ENCODE data around the gene MAPK14. TPM values are rescaled to one million over a fixed set of nuclear protein-coding genes. Genes with fewer than 3 reads are reported as not detected.
"Not testable (repeated sequence)": the region's sequence is repeated elsewhere in the genome, so short reads cannot be mapped to it uniquely, and the experiment has no call there.

Gene MAPK14
- total RNA-seq, 3 donors from 2014 or later (not counting 1 experiment from before 2014, with no cell fraction given), result 68.0 to 106 (median 84.5) TPM

DNA sequence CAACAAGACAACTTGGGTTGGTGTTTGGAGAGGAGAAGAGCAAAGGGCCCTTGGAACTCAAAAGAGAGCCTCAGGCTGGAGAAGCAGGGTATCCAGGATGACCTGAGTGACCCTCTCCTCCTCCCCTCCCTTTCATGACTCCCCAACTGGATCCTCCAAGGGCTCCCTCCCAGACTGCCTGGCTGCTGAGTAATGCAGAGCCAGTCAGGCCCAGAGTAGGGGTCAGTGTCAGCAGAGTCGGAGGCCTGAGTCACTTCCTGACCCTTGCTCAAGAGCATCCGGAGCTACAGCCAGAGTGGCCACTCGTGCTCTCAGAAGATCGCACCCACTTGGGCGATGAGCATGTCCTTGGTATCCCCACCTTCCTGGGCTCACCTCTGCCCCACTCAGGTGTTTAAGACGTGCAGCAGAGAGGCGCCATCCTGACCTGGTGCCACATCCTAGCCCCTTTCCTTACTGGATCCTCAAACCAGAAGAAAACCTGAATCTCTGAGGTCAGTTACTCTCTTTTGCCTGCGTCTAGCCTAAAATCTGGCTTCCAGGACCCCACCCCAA lies 99.9 kb downstream of the MAPK14 start:
- TF ChIP-seq, protein P1, sequence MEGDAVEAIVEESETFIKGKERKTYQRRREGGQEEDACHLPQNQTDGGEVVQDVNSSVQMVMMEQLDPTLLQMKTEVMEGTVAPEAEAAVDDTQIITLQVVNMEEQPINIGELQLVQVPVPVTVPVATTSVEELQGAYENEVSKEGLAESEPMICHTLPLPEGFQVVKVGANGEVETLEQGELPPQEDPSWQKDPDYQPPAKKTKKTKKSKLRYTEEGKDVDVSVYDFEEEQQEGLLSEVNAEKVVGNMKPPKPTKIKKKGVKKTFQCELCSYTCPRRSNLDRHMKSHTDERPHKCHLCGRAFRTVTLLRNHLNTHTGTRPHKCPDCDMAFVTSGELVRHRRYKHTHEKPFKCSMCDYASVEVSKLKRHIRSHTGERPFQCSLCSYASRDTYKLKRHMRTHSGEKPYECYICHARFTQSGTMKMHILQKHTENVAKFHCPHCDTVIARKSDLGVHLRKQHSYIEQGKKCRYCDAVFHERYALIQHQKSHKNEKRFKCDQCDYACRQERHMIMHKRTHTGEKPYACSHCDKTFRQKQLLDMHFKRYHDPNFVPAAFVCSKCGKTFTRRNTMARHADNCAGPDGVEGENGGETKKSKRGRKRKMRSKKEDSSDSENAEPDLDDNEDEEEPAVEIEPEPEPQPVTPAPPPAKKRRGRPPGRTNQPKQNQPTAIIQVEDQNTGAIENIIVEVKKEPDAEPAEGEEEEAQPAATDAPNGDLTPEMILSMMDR (IDR thresholded peaks at IDR 0.05), result no peak
- H3K27me3 Mint-ChIP-seq (ENCODE audit: low read depth in 2 of 2), result no peaks in the 10 kb centered on the region
- Histone ChIP-seq H3K4me1 (ENCODE audit: control insufficient read depth, insufficient read depth, low read length) (peaks cover 79% of the 10 kb centered on the region), H3K36me3 (ENCODE audit: control insufficient read depth, insufficient read depth, low read length) (no peaks in the 10 kb centered on the region), H3K27ac (ENCODE audit: low read length) (no peak overlapping the region), H3K27me3 (ENCODE audit: control insufficient read depth, insufficient read depth, low read length) (no peaks in the 10 kb centered on the region), H3K9me3 (ENCODE audit: control insufficient read depth, insufficient read depth, low read length) (no peaks in the 10 kb centered on the region), H3K4me3 (ENCODE audit: low read length) (no peak overlapping the region)
- H3K4me1 Mint-ChIP-seq, result peaks cover 44 to 90% of the 10 kb centered on the region in 2 donors
- intact Hi-C loops (cut with micrococcal nuclease), result no loop called here
- 81% methylated on average over 8 of the region's 8 CpGs for WGBS (ENCODE audit: insufficient coverage)
- H3K27ac Mint-ChIP-seq, result peak overlapping the region; percentile 33 to 68
- DNase-seq (no peak), ATAC-seq (peak in 1 of 3 donors; percentile 38)
- H3K9me3 Mint-ChIP-seq, result no peaks in the 10 kb centered on the region
- no peak overlapping the region for H3K4me3 Mint-ChIP-seq
- no peaks in the 10 kb centered on the region for H3K36me3 Mint-ChIP-seq

DNA sequence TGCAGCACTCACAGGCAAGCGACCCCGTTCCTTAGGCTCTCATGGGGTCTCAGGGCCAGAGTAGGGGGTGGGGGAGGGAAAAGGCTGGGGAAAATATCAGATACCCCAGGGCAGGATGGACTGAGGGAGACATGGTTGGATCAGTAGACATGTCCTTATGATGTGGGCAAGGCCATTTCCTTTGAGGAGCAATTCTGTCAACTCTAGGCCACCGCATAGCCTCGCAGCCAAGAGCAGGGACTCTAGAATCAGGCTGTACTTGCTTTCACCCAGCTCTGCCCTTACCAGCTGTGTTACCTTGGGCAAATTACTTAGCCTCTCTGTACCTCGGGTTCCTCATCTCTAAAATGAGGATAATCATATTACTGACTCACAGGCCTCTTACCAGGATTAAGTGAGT lies 100.5 kb downstream of the MAPK14 start:
- no peaks in the 10 kb centered on the region for H3K27me3 Mint-ChIP-seq (ENCODE audit: low read depth in 2 of 2)
- no peaks in the 10 kb centered on the region for H3K36me3 ChIP-seq (ENCODE audit: control insufficient read depth, insufficient read depth, low read length)
- DNase-seq, result no peak
- H3K27ac ChIP-seq (ENCODE audit: low read length), result no peak overlapping the region
- no peaks in the 10 kb centered on the region for H3K9me3 Mint-ChIP-seq
- no peak overlapping the region for H3K4me3 Mint-ChIP-seq
- H3K9me3 ChIP-seq (ENCODE audit: control insufficient read depth, insufficient read depth, low read length), result no peaks in the 10 kb centered on the region
- H3K27me3 ChIP-seq (ENCODE audit: control insufficient read depth, insufficient read depth, low read length), result no peaks in the 10 kb centered on the region
- H3K4me3 ChIP-seq (ENCODE audit: low read length), result no peak overlapping the region
- H3K4me1 Mint-ChIP-seq, result peaks cover 44 to 90% of the 10 kb centered on the region in 2 donors
- intact Hi-C loops (cut with micrococcal nuclease), result no loop called here
- H3K4me1 ChIP-seq (ENCODE audit: control insufficient read depth, insufficient read depth, low read length), result peaks cover 79% of the 10 kb centered on the region
- H3K36me3 Mint-ChIP-seq, result no peaks in the 10 kb centered on the region
- peak overlapping the region; percentile 68 to 74 for H3K27ac Mint-ChIP-seq
- TF ChIP-seq, protein P1 (IDR thresholded peaks at IDR 0.05), result no peak
- ATAC-seq, result no peak
- WGBS (ENCODE audit: insufficient coverage), result 71% methylated on average over 5 of the region's 5 CpGs

GRCh38 chr6:36128793-36129192 lies 101.2 kb downstream of the MAPK14 start:
- H3K27me3 Mint-ChIP-seq (ENCODE audit: low read depth in 2 of 2), result no peaks in the 10 kb centered on the region
- WGBS (ENCODE audit: insufficient coverage), result 96% methylated on average over 3 of the region's 3 CpGs
- H3K36me3 Mint-ChIP-seq, result no peaks in the 10 kb centered on the region
- H3K9me3 ChIP-seq (ENCODE audit: control insufficient read depth, insufficient read depth, low read length), result no peaks in the 10 kb centered on the region
- peak overlapping the region; percentile 87 for H3K4me3 Mint-ChIP-seq
- H3K4me1 ChIP-seq (ENCODE audit: control insufficient read depth, insufficient read depth, low read length), result peaks cover 74% of the 10 kb centered on the region
- H3K27me3 ChIP-seq (ENCODE audit: control insufficient read depth, insufficient read depth, low read length), result no peaks in the 10 kb centered on the region
- no peaks in the 10 kb centered on the region for H3K9me3 Mint-ChIP-seq
- TF ChIP-seq, protein P1 (IDR thresholded peaks at IDR 0.05), result no peak
- H3K27ac ChIP-seq (ENCODE audit: low read length), result no peak overlapping the region
- peak overlapping the region; percentile 68 to 74 for H3K27ac Mint-ChIP-seq
- DNase-seq, result no peak
- peaks cover 44 to 90% of the 10 kb centered on the region in 2 donors for H3K4me1 Mint-ChIP-seq
- H3K4me3 ChIP-seq (ENCODE audit: low read length), result no peak overlapping the region
- intact Hi-C loops (cut with micrococcal nuclease), result no loop called here
- H3K36me3 ChIP-seq (ENCODE audit: control insufficient read depth, insufficient read depth, low read length), result no peaks in the 10 kb centered on the region
- no peak for ATAC-seq

DNA sequence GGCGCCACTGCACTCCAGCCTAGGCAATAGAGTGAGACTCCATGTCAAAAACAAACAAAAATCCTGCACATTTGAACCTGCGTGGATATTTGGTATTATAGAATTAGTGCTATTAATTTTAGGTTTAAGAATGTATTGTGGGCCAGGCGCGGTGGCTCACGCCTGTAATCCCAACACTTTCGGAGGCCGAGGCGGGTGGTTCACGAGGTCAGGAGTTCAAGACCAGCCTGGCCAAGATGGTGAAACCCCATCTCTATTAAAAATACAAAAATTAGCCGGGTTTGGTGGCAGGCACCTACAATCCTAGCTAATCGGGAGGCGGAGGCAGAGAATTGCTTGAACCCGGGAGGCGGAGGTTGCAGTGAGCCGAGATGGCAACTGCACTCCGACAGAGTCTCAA lies 101.7 kb downstream of the MAPK14 start:
- ATAC-seq; H3K9me3 Mint-ChIP-seq; intact Hi-C loops (cut with micrococcal nuclease): not testable (repeated sequence)

More for the DNA sequence above, 101.7 kb downstream of the MAPK14 start:
- not testable (repeated sequence) for H3K9me3 ChIP-seq (ENCODE audit: control insufficient read depth, insufficient read depth, low read length); H3K27me3 ChIP-seq (ENCODE audit: control insufficient read depth, insufficient read depth, low read length); H3K27ac ChIP-seq (ENCODE audit: low read length); H3K4me3 ChIP-seq (ENCODE audit: low read length); DNase-seq; H3K36me3 ChIP-seq (ENCODE audit: control insufficient read depth, insufficient read depth, low read length); H3K36me3 Mint-ChIP-seq; H3K27me3 Mint-ChIP-seq (ENCODE audit: low read depth in 2 of 2)
- 86% methylated on average over 10 of the region's 16 CpGs for WGBS (ENCODE audit: insufficient coverage)
- Mint-ChIP-seq H3K27ac (peak overlapping the region; percentile 68 to 74), H3K4me1 (peaks cover 46 to 87% of the 10 kb centered on the region in 2 donors), H3K4me3 (peak overlapping the region; percentile 87)
- peaks cover 69% of the 10 kb centered on the region for H3K4me1 ChIP-seq (ENCODE audit: control insufficient read depth, insufficient read depth, low read length)

All from natural killer cell (primary cell).